Activated CD8-positive, alpha-beta memory T cell treated with anti-CD3 and anti-CD28 coated beads, Interleukin-2, amount 50 U/mL, for 24 hours (primary cell): Measurements from ENCODE around the gene MOGAT1.

ENCODE experiments used
- DNase-seq: peaks from one replicate; pipeline ENCODE4 v3.0.0-alpha.2; 2020; ENCODE audit errors: extremely low read depth

The MOGAT1 gene

GRCh38 chr2:222671259-222672067 lies at the start of gene MOGAT1:
Gene MOGAT1 (plus strand): TSS chr2:222671658. CDS start chr2:222671786, 128 bp downstream.
- DNase-seq, result no peak

- DNase-seq, result no peak
Observed at GRCh38 chr2:222621893-222622292, 49.6 kb upstream of the MOGAT1 start.

- DNase-seq, result no peak
Observed at GRCh38 chr2:222622910-222623309, 48.5 kb upstream of the MOGAT1 start.

- no peak for DNase-seq
Observed at GRCh38 chr2:222623756-222624309, 47.6 kb upstream of the MOGAT1 start.

GRCh38 chr2:222627764-222628163 lies 43.7 kb upstream of the MOGAT1 start:
- no peak for DNase-seq

GRCh38 chr2:222635295-222635694 lies 36.2 kb upstream of the MOGAT1 start:
- no peak for DNase-seq

- no peak for DNase-seq
Observed at GRCh38 chr2:222637067-222637466, 34.4 kb upstream of the MOGAT1 start.

GRCh38 chr2:222641336-222641735 lies 30.1 kb upstream of the MOGAT1 start:
- DNase-seq, result no peak

- no peak for DNase-seq
Observed at GRCh38 chr2:222643134-222643533, 28.3 kb upstream of the MOGAT1 start.

GRCh38 chr2:222646008-222646407 lies 25.4 kb upstream of the MOGAT1 start:
- no peak for DNase-seq

- DNase-seq, result no peak
Observed at GRCh38 chr2:222649801-222650200, 21.7 kb upstream of the MOGAT1 start.

- DNase-seq, result no peak
Observed at GRCh38 chr2:222651718-222652418, 19.6 kb upstream of the MOGAT1 start.

- no peak for DNase-seq
Observed at GRCh38 chr2:222652491-222653255, 18.8 kb upstream of the MOGAT1 start.

- DNase-seq, result no peak
Observed at GRCh38 chr2:222653280-222653679, 18.2 kb upstream of the MOGAT1 start.

- peak; percentile 76 for DNase-seq
Observed at GRCh38 chr2:222655787-222656525, 15.5 kb upstream of the MOGAT1 start, which contains the start of gene FARSB. Gene FARSB (minus strand): TSS chr2:222656092. CDS start chr2:222656073, 19 bp downstream.

GRCh38 chr2:222656526-222657446 lies 14.7 kb upstream of the MOGAT1 start:
- DNase-seq, result no peak

- DNase-seq, result no peak
Observed at GRCh38 chr2:222663479-222663878, 8.0 kb upstream of the MOGAT1 start.

- no peak for DNase-seq
Observed at GRCh38 chr2:222668494-222669154, 2.8 kb upstream of the MOGAT1 start.

- no peak for DNase-seq
Observed at GRCh38 chr2:222669353-222669752, 2.1 kb upstream of the MOGAT1 start.
